Measurements from ENCODE around the gene CALD1. TPM values are rescaled to one million over a fixed set of nuclear protein-coding genes. Genes with fewer than 3 reads are reported as not detected.

Gene CALD1
- polyA plus RNA-seq, 1 donor (not counting 4 experiments of a cell fraction or from before 2014, with no cell fraction given) = 229 TPM

- Histone ChIP-seq H3K79me2 (ENCODE audit: control insufficient read depth, insufficient read depth, low read length) (no peaks in the 10 kb centered on the region), H4K20me1 (ENCODE audit: control insufficient read depth, extremely low read depth, insufficient read depth, low read length) (no peaks in the 10 kb centered on the region), H3K9me1 (ENCODE audit: control insufficient read depth, extremely low read depth, insufficient read depth, low read length) (no peaks in the 10 kb centered on the region), H3K4me2 (ENCODE audit: control insufficient read depth, extremely low read depth, insufficient read depth, low read depth, low read length) (peak overlapping the region; percentile 61), H2AFZ (ENCODE audit: control insufficient read depth, low read length) (peak overlapping the region; percentile 64), H3K4me3 (ENCODE audit: control insufficient read depth in 2 of 3, extremely low read depth in 1 of 3, insufficient read depth in 2 of 3, low read depth in 1 of 3, low read length in 3 of 3) (no peak overlapping the region), H3K9ac (ENCODE audit: control insufficient read depth, extremely low read depth, insufficient read depth, low read length) (peak overlapping the region; percentile 49), H3K9me3 (ENCODE audit: control insufficient read depth, low read depth, low read length) (no peaks in the 10 kb centered on the region), H3K36me3 (ENCODE audit: control insufficient read depth in 2 of 2, extremely low read depth in 1 of 2, insufficient read depth in 2 of 2, low read length in 2 of 2) (no peaks in the 10 kb centered on the region), H3K4me1 (ENCODE audit: control insufficient read depth, extremely low read depth, insufficient read depth, low read length) (peaks cover 16% of the 10 kb centered on the region), H3K27ac (ENCODE audit: control insufficient read depth, insufficient read depth, low read length) (peak overlapping the region; percentile 63), H3K27me3 (ENCODE audit: control insufficient read depth, extremely low read depth, insufficient read depth, low read length) (no peaks in the 10 kb centered on the region)
- TF ChIP-seq EZH2 (IDR thresholded peaks at IDR 0.05; ENCODE audit: low read length) (no peak), CTCF (optimal IDR thresholded peaks at IDR 0.05 in 1 of 3, IDR thresholded peaks at IDR 0.05 in 1 of 3, conservative IDR thresholded peaks at IDR 0.05 in 1 of 3; ENCODE audit: extremely low read depth in 1 of 3, insufficient read depth in 2 of 3, low read length in 3 of 3) (no peak)
- no peak for DNase-seq (ENCODE audit: low read depth, low spot score)
- dilution Hi-C loops (cut with MboI; ENCODE audit: extremely low pct_ligation_motif_present, low sequenced_read_pairs) = no loop called here
- FAIRE-seq = no peak
These were observed 8.3 kb upstream of the CALD1 start for GRCh38 chr7:134771111-134771510.

- Histone ChIP-seq H3K9me1 (ENCODE audit: control insufficient read depth, extremely low read depth, insufficient read depth, low read length) (no peaks in the 10 kb centered on the region), H3K27me3 (ENCODE audit: control insufficient read depth, extremely low read depth, insufficient read depth, low read length) (no peaks in the 10 kb centered on the region), H3K36me3 (ENCODE audit: control insufficient read depth in 2 of 2, extremely low read depth in 1 of 2, insufficient read depth in 2 of 2, low read length in 2 of 2) (no peaks in the 10 kb centered on the region), H3K9me3 (ENCODE audit: control insufficient read depth, low read depth, low read length) (no peaks in the 10 kb centered on the region), H2AFZ (ENCODE audit: control insufficient read depth, low read length) (peak overlapping the region; percentile 64), H3K9ac (ENCODE audit: control insufficient read depth, extremely low read depth, insufficient read depth, low read length) (peak overlapping the region; percentile 49), H4K20me1 (ENCODE audit: control insufficient read depth, extremely low read depth, insufficient read depth, low read length) (no peaks in the 10 kb centered on the region), H3K79me2 (ENCODE audit: control insufficient read depth, insufficient read depth, low read length) (no peaks in the 10 kb centered on the region), H3K4me1 (ENCODE audit: control insufficient read depth, extremely low read depth, insufficient read depth, low read length) (peaks cover 16% of the 10 kb centered on the region), H3K4me3 (ENCODE audit: control insufficient read depth in 2 of 3, extremely low read depth in 1 of 3, insufficient read depth in 2 of 3, low read depth in 1 of 3, low read length in 3 of 3) (no peak overlapping the region), H3K4me2 (ENCODE audit: control insufficient read depth, extremely low read depth, insufficient read depth, low read depth, low read length) (peak overlapping the region; percentile 61), H3K27ac (ENCODE audit: control insufficient read depth, insufficient read depth, low read length) (peak overlapping the region; percentile 63)
- no peak for FAIRE-seq
- TF ChIP-seq CTCF (optimal IDR thresholded peaks at IDR 0.05 in 1 of 3, IDR thresholded peaks at IDR 0.05 in 1 of 3, conservative IDR thresholded peaks at IDR 0.05 in 1 of 3; ENCODE audit: extremely low read depth in 1 of 3, insufficient read depth in 2 of 3, low read length in 3 of 3) (no peak), EZH2 (IDR thresholded peaks at IDR 0.05; ENCODE audit: low read length) (no peak)
- dilution Hi-C loops (cut with MboI; ENCODE audit: extremely low pct_ligation_motif_present, low sequenced_read_pairs) = no loop called here
- no peak for DNase-seq (ENCODE audit: low read depth, low spot score)
These were observed 7.5 kb upstream of the CALD1 start for GRCh38 chr7:134771889-134772288.

All from keratinocyte (primary cell).